K562 (cell line): ENCODE data around the gene COX6A1. TPM values are rescaled to one million over a fixed set of nuclear protein-coding genes. Genes with fewer than 3 reads are reported as not detected.
A peak's percentile ranks its signal among the peaks of the same experiment; 100 is the strongest.

ENCODE experiments used
- ATAC-seq: fragments of 200-7000 bp; cut with Tn5 transposase; 3 replicates; pipeline ENCODE4 v1.9.1; 2020; ENCODE audit warnings: moderate library complexity
- BruUV-seq: library from RNA; stranded (reverse); fragments of 400-500 nt; replicated peaks from 2 replicates; lab custom pipeline; 2021; lab: Mats Ljungman, UMichigan
- CTCF ChIA-PET: fragments of 300-600 bp; formaldehyde crosslinking; extraction: SDS; loops from one replicate; lab custom pipeline; 2021; ENCODE audit warnings: low intra/inter-chr PET ratio; lab: Yijun Ruan, JAX
- POLR2A ChIA-PET: fragments of 300-600, 350-650 bp; sonication (Branson Sonifier 250); formaldehyde crosslinking; extraction: SDS; loops from one replicate; lab custom pipeline; 2021; ENCODE audit warnings: antibody characterized with exemption, inconsistent platforms; lab: Yijun Ruan, JAX
- DNase-seq, 4 experiments: peaks; one replicate each; pipeline versions ENCODE4 v3.0.0 to v3.0.0-alpha.2; 2011 to 2018; ENCODE audit warnings: low spot score in 3 of 4, mixed read lengths in 3 of 4; ENCODE audit errors: extremely low read depth in 1 of 4
- FAIRE-seq: peaks from 2 replicates; lab custom pipeline; 2011; peaks lifted over from hg19 to GRCh38; lab: Jason Lieb, UNC
- H2AFZ ChIP-seq: 2 replicates; pipeline ENCODE4 v1.6.0; 2011; ENCODE audit warnings: low read depth, low read length, control low read depth, inconsistent platforms
- H3K27ac ChIP-seq: fragments of 200-600 bp; 3 replicates; pipeline ENCODE4 v1.8.0; 2011; ENCODE audit warnings: low read depth, mild to moderate bottlenecking, control low read depth, inconsistent platforms, low read length, moderate library complexity, mixed read lengths; ENCODE audit errors: extremely low read depth
- H3K27me3 ChIP-seq, 2 experiments: fragments of 300-600 bp in 1 of 2; 2 replicates in 1 of 2; 3 replicates in 1 of 2; pipeline versions ENCODE4 v1.6.0 to v1.8.0; 2011; ENCODE audit warnings: inconsistent platforms in 2 of 2, low read length in 2 of 2, mild to moderate bottlenecking in 1 of 2, mixed read lengths in 1 of 2, moderate library complexity in 1 of 2; ENCODE audit not compliant: control insufficient read depth in 2 of 2, insufficient read depth in 2 of 2
- H3K36me3 ChIP-seq: fragments of 300-600 bp; 3 replicates; pipeline ENCODE4 v1.8.0; 2011; ENCODE audit warnings: mild to moderate bottlenecking, low read length, inconsistent platforms; ENCODE audit not compliant: control insufficient read depth, insufficient read depth
- H3K4me1 ChIP-seq, 2 experiments: fragments of 200-600 bp in 1 of 2; replicated peaks in 1 of 2; 2 replicates in 1 of 2; 3 replicates in 1 of 2; pipeline versions ENCODE4 v1.5.1 to v1.8.0; 2011; ENCODE audit warnings: inconsistent platforms in 2 of 2, low read length in 2 of 2, mild to moderate bottlenecking in 1 of 2, mixed read lengths in 1 of 2, moderate library complexity in 1 of 2; ENCODE audit not compliant: control insufficient read depth in 2 of 2, insufficient read depth in 2 of 2
- H3K4me2 ChIP-seq: 2 replicates; pipeline ENCODE4 v1.6.1; 2011; ENCODE audit warnings: low read length, control low read depth, inconsistent platforms, mixed read lengths; ENCODE audit not compliant: insufficient read depth
- H3K4me3 ChIP-seq: fragments of 200-600 bp; sonication (generic), shearing (Covaris generic); 2 replicates; pipeline ENCODE4 v1.5.1; 2016; ENCODE audit warnings: control low read depth, inconsistent platforms
- H3K79me2 ChIP-seq: fragments of 200-600 bp; 3 replicates; pipeline ENCODE4 v1.8.0; 2011; ENCODE audit warnings: low read length, inconsistent platforms; ENCODE audit not compliant: control insufficient read depth, insufficient read depth
- H3K9ac ChIP-seq, 2 experiments: 2 replicates each; pipeline versions ENCODE4 v1.6.0 to v1.6.1; 2011; ENCODE audit warnings: low read depth in 2 of 2, low read length in 2 of 2, control low read depth in 1 of 2, inconsistent platforms in 1 of 2, mild to moderate bottlenecking in 1 of 2, mixed read lengths in 1 of 2; ENCODE audit not compliant: insufficient read depth in 1 of 2
- H3K9me1 ChIP-seq: one replicate; pipeline ENCODE4 v1.6.0; 2011; ENCODE audit warnings: inconsistent platforms, mild to moderate bottlenecking, low read length, moderate library complexity; ENCODE audit not compliant: control insufficient read depth, insufficient read depth
- H3K9me3 ChIP-seq: replicated peaks from 2 replicates; pipeline ENCODE4 v1.5.1; 2011; ENCODE audit warnings: low read depth, low read length, inconsistent platforms; ENCODE audit not compliant: control insufficient read depth, insufficient read depth
- H4K20me1 ChIP-seq: replicated peaks from 2 replicates; pipeline ENCODE4 v1.6.1; 2011; ENCODE audit warnings: low read length, inconsistent platforms, mixed read lengths; ENCODE audit not compliant: control insufficient read depth, insufficient read depth
- AFF4 ChIP-seq: sonication (generic); formaldehyde crosslinking; IDR thresholded peaks from 2 replicates; pipeline ENCODE4 v1.8.0; 2023; ENCODE audit warnings: mild to moderate bottlenecking, missing genetic modification reagents
- CXXC5 ChIP-seq: fragments of 250-450 bp; sonication (Bioruptor Pico); IDR thresholded peaks from 2 replicates; pipeline ENCODE4 v1.8.0; 2022; ENCODE audit warnings: inconsistent platforms, mild to moderate bottlenecking, moderate library complexity
- ETV1 ChIP-seq: fragments of 450-650 bp; conservative IDR thresholded peaks from 2 replicates; pipeline ENCODE4 v1.6.1; 2016; ENCODE audit warnings: missing genetic modification characterization, control low read depth, low read depth, missing compliant biosample characterization
- FOXM1 ChIP-seq, 2 experiments: fragments of 450-650 bp in 1 of 2; sonication (generic) in 1 of 2; formaldehyde crosslinking in 1 of 2; IDR thresholded peaks; 2 replicates each; pipeline versions ENCODE4 v1.6.1 to v1.9.0; 2017 to 2022; ENCODE audit warnings: low read depth in 2 of 2, mild to moderate bottlenecking in 2 of 2, missing genetic modification reagents in 1 of 2, moderate library complexity in 1 of 2
- MAFG ChIP-seq: fragments of 450-650 bp; conservative IDR thresholded peaks from 2 replicates; pipeline ENCODE4 v1.6.1; 2016; ENCODE audit warnings: missing genetic modification characterization, missing compliant biosample characterization
- NR2C1 ChIP-seq, 2 experiments: fragments of 450-650 bp; IDR thresholded peaks; 2 replicates each; pipeline ENCODE4 v1.6.1; 2017; ENCODE audit warnings: mild to moderate bottlenecking in 2 of 2, antibody characterized with exemption in 1 of 2, inconsistent platforms in 1 of 2, missing compliant biosample characterization in 1 of 2, missing genetic modification characterization in 1 of 2
- NRF1 ChIP-seq, 2 experiments: fragments of 450-650 bp; IDR thresholded peaks in 1 of 2; conservative IDR thresholded peaks in 1 of 2; 2 replicates each; pipeline ENCODE4 v1.6.1; 2014; ENCODE audit warnings: mild to moderate bottlenecking in 2 of 2
- POLR2B ChIP-seq: fragments of 450-650 bp; IDR thresholded peaks from 2 replicates; pipeline ENCODE4 v1.6.1; 2018; ENCODE audit warnings: low read depth; ENCODE audit not compliant: partially characterized antibody
- PRDM10 ChIP-seq: fragments of 450-650 bp; IDR thresholded peaks from 2 replicates; pipeline ENCODE4 v1.6.1; 2018; ENCODE audit not compliant: partially characterized antibody
- RAD21 ChIP-seq, 2 experiments: fragments of 250-450 bp in 1 of 2; fragments of 450-650 bp in 1 of 2; sonication (Bioruptor Pico) in 1 of 2; formaldehyde crosslinking in 1 of 2; IDR thresholded peaks in 1 of 2; conservative IDR thresholded peaks in 1 of 2; 2 replicates each; pipeline versions ENCODE4 v1.4.0 to v1.8.0; 2020 to 2022; ENCODE audit warnings: mild to moderate bottlenecking in 2 of 2, moderate library complexity in 1 of 2
- RAD51 ChIP-seq: fragments of 450-650 bp; IDR thresholded peaks from 2 replicates; pipeline ENCODE4 v1.7.1; 2016; ENCODE audit warnings: low read depth, mild to moderate bottlenecking, borderline replicate concordance
- TARDBP ChIP-seq: fragments of 450-650 bp; IDR thresholded peaks from 2 replicates; pipeline ENCODE4 v1.6.1; 2016
- ZBTB1 ChIP-seq: sonication (generic); formaldehyde crosslinking; IDR thresholded peaks from 2 replicates; pipeline ENCODE4 v1.8.1; 2023; ENCODE audit warnings: missing genetic modification reagents, low read depth, mild to moderate bottlenecking, borderline replicate concordance
- ZFP30 ChIP-seq: fragments of 250-450 bp; sonication (Bioruptor Pico); IDR thresholded peaks from 2 replicates; pipeline ENCODE4 v1.8.0; 2022; ENCODE audit warnings: moderate library complexity, mild to moderate bottlenecking, inconsistent platforms, borderline replicate concordance
- ZNF316 ChIP-seq: fragments of 450-650 bp; IDR thresholded peaks from 2 replicates; pipeline ENCODE4 v1.6.1; 2016
- WGBS: fragments of 100-300 bp; shearing (Covaris generic); methylation state at CpG from one replicate; pipeline ENCODE4 v1.1.6; 2016; ENCODE audit warnings: low coverage, mixed read lengths; ENCODE audit not compliant: insufficient coverage; ENCODE audit errors: missing lambda C conversion rate; 5-methylcytosine and 5-hydroxymethylcytosine counted together
- in situ Hi-C: fragments of 300-500 bp; cut with MboI; formaldehyde crosslinking; loops from 4 replicates; pipeline ENCODE4 v1.15.0; 2018; ENCODE audit warnings: inconsistent platforms, mixed read lengths
- intact Hi-C: fragments of 100-400 bp; cut with micrococcal nuclease; formaldehyde crosslinking; loops from 2 replicates; pipeline ENCODE4 v1.14.2; 2022
- polyA plus RNA-seq, 8 experiments: library from polyadenylated mRNA; depleted of rRNA in 4 of 8; stranded (reverse) in 5 of 8; unstranded in 3 of 8; fragments of >200 nt; fragmentation: Nextera tagmentation in 2 of 8; fragmentation: Illumina TruSeq in 1 of 8; extraction: Ambion mirVana in 2 of 8; extraction: Trizol in 1 of 8; gene quantifications; 2 replicates each; pipeline versions ENCODE4 v1.2.1 to v1.2.3, GENCODE V29; 2011 to 2014; ENCODE audit warnings: inconsistent platforms in 1 of 8, missing spikeins in 1 of 8
- total RNA-seq, 7 experiments: library from RNA; depleted of rRNA in 6 of 7; stranded (reverse); fragments of >200 nt in 6 of 7; fragmentation: Illumina TruSeq in 2 of 7; extraction: Trizol in 2 of 7; gene quantifications; 2 replicates each; pipeline versions ENCODE4 v1.2.1 to v1.2.3, GENCODE V29; 2011 to 2021; ENCODE audit warnings: low replicate concordance in 1 of 7

COX6A1 gene
- total and polyA plus RNA-seq, 9 of the 15 experiments (the other 6 are each of a cell fraction or from before 2014, with no cell fraction given): 414 to 4,142 (median 931) TPM

DNA sequence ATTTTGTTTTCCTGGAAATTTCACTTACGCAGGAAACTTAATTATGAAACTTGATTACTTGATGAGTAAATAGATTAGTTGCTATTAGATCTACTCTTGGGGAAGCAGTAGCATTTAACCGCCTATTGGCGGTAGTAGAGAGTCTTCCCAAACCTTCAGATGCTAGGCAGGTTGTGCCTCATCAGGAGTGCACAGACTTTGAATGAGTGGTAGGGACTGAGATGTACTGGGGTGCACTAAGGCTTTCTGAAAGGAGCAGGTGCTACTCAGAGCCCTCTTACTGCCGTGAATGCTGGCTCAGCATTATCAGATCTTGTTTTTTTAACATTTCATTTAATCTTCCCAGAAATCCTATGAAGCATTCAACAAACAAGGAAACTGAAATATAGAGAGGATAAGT, 16.1 kb downstream of the COX6A1 start:
- Histone ChIP-seq H3K9me3 (no peaks in the 10 kb centered on the region), H3K9ac (no peak overlapping the region), H3K27me3 (no peaks in the 10 kb centered on the region), H3K4me1 (no peaks in the 10 kb centered on the region; a peak in 1 of 5 replicates), H4K20me1 (0 out of 2 replicates have a peak, but pooled peaks cover 14% of the 10 kb centered on the region), H3K79me2 (peaks cover 16% of the 10 kb centered on the region), H3K4me2 (no peak overlapping the region), H3K27ac (no peak overlapping the region), H2AFZ (no peak overlapping the region), H3K36me3 (peaks cover 83% of the 10 kb centered on the region), H3K9me1 (no peaks in the 10 kb centered on the region), H3K4me3 (no peak overlapping the region)
- in situ Hi-C loops: no loop called here
- POLR2A ChIA-PET: interaction anchor here (0.6 to 8.1 kb wide), 3 partner anchors 8 to 320 kb away, joined by 3 to 38 read pairs (median 18); partner anchors contain the start of genes GATC and TRIAP1
- DNase-seq (peak; percentile 43 to 48 (median 46)), FAIRE-seq (peak; percentile 71), ATAC-seq (peak; percentile 86)
- intact Hi-C loops: no loop called here
- BruUV-seq: no TSS peak
- WGBS: 57% methylated on average over 4 of the region's 4 CpGs
- CTCF ChIA-PET: interaction anchor here (0.6 kb wide), 1 partner anchor 233 kb away, joined by 3 read pairs; the partner anchor contains the start of gene MLEC
- TF ChIP-seq FOXM1 (IDR thresholded peaks at IDR 0.05; ENCODE audit: low read depth): no peak
- TF ChIP-seq FOXM1 (CRISPR knock-in tag; IDR thresholded peaks at IDR 0.05; ENCODE audit: low read depth): no peak
- no peak for TF ChIP-seq TARDBP
- TF ChIP-seq NR2C1 (IDR thresholded peaks at IDR 0.05): no peak
- no peak for TF ChIP-seq NR2C1 (tag; IDR thresholded peaks at IDR 0.05)
- no peak for TF ChIP-seq CXXC5 (CRISPR knock-in tag)
- TF ChIP-seq ZNF316: peak; percentile 92
- no peak for TF ChIP-seq ZBTB1
- TF ChIP-seq NRF1 (conservative IDR thresholded peaks at IDR 0.05 in 1 of 2, IDR thresholded peaks at IDR 0.05 in 1 of 2): no peak
- no peak for TF ChIP-seq RAD51
- no peak for TF ChIP-seq ZFP30 (CRISPR knock-in tag)
- peak; percentile 86 for TF ChIP-seq MAFG (tag)
- no peak for TF ChIP-seq ETV1 (tag)
- TF ChIP-seq RAD21 (CRISPR knock-in tag; conservative IDR thresholded peaks at IDR 0.05 in 1 of 2, IDR thresholded peaks at IDR 0.05 in 1 of 2): peak in 1 of 2 experiments; percentile 53; a peak in 2 of 4 replicates
- no peak for TF ChIP-seq PRDM10
- no peak for TF ChIP-seq AFF4
- TF ChIP-seq POLR2B: no peak
